GM19467 (cell line): ENCODE results near the gene SLC6A18.
"Not testable (repeated sequence)": the region's sequence is repeated elsewhere in the genome, so short reads cannot be mapped to it uniquely, and the experiment has no call there.

Experiments
- ATAC-seq: cut with Tn5 transposase; IDR thresholded peaks from one replicate; pipeline ENCODE4 v1.9.1; 2021; ENCODE audit warnings: mild to moderate bottlenecking, moderate library complexity; ENCODE audit not compliant: unreplicated experiment

SLC6A18 gene

GRCh38 chr5:1284336-1284970 lies 59.3 kb downstream of the SLC6A18 start:
- not testable (repeated sequence) for ATAC-seq

- no peak for ATAC-seq
These were observed 60.0 kb downstream of the SLC6A18 start for GRCh38 chr5:1285141-1285540.

- ATAC-seq, result no peak
These were observed 60.7 kb downstream of the SLC6A18 start for GRCh38 chr5:1285883-1286291.

DNA sequence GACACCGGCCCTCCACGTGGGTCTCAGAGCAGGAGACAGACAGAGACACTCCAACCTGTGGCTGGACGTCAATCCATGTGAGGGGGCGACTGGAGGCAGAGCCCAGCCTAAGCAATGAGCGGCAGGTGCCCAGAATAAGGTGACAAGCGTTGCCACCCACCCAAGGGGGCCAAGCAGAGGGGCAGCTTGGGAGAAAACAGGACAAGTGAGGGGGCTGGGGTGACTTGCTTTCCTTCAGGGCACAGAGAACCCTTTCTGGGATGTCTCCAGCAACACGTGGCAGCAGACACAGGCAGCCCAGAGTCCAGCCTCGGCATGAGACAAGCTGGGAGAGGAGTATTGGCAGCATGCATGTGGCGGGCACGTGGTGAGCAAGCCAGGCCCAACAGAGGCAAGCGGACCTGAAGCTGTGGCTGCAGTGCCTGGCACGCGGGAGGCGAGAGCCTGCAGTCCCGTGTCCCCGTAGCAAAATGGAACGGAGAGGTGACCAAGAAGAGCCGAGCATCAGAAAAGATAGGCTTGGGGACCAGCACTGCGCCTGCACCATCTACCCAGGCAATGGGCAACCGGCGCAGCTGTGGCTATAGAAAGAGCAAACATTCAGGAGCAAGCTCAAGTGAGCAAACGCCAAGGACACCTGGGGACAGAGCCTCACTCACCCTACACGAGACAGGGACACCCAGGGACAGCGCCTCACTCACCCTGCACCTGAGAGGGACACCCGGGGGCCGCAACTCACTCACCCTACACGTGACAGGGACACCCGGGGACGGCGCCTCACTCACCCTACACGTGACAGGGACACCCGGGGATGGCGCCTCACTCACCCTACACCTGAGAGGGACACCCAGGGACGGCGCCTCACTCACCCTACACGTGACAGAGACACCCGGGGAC lies 63.5 kb downstream of the SLC6A18 start:
- no peak for ATAC-seq

- not testable (repeated sequence) for ATAC-seq
These were observed 64.4 kb downstream of the SLC6A18 start for GRCh38 chr5:1289559-1289958.

GRCh38 chr5:1290956-1291355 lies 65.8 kb downstream of the SLC6A18 start:
- ATAC-seq, result not testable (repeated sequence)

DNA sequence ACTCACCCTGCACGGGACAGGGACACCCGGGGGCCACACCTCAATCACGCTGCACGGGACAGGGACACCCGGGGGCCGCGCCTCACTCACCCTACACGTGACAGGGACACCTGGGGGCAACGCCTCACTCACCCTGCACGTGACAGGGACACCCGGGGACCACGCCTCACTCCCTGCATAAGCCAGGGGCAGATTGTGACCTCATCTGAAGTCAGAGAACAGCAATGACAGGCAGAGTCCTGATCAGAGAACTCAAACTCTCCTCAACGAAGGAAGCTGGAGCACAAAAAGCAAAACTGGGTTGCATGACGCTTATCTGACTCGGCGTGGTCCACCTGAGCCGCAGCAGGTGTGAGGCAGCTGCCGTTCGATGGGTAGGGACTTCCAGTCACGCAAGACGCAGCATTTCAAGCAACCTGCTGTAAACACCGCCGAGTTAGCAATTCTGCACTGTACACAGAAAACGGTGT lies 66.5 kb downstream of the SLC6A18 start:
- ATAC-seq, result no peak

DNA sequence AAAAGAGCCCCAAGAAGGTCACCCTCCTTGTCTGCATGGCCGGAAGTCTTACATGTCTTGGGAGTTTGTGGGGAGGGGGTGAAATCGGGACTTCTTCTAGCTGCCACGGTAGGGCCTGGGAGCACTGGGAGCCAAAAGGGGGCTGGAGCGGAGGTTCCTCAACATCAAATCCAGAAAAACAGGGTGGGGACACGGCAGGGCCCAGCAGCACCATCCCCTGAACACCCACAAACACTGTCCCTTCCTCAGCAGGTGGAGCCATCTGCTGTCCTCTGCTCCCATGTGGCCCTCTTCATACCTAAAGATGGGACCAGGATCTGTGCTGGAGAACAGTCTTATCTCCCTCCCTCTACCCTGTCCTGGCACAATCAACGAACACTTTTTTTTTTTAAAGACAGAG lies 67.0 kb downstream of the SLC6A18 start:
- ATAC-seq, result no peak

- ATAC-seq, result no peak
These were observed 67.8 kb downstream of the SLC6A18 start for GRCh38 chr5:1292846-1293415.

DNA sequence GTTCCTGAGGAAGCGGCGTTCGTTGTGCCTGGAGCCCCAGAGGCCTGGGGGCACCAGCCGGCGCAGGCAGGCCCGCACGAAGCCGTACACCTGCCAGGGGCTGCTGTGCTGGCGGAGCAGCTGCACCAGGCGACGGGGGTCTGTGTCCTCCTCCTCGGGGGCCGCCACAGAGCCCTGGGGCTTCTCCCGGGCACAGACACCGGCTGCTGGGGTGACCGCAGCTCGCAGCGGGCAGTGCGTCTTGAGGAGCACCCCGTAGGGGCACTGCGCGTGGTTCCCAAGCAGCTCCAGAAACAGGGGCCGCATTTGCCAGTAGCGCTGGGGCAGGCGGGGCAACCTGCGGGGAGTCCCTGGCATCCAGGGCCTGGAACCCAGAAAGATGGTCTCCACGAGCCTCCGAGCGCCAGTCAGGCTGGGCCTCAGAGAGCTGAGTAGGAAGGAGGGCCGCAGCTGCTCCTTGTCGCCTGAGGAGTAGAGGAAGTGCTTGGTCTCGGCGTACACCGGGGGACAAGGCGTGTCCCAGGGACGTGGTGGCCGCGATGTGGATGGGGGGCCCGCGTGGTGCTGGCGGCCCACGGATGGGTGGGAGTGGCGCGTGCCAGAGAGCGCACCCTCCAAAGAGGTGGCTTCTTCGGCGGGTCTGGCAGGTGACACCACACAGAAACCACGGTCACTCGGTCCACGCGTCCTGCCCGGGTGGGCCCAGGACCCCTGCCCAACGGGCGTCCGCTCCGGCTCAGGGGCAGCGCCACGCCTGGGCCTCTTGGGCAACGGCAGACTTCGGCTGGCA lies 68.4 kb downstream of the SLC6A18 start:
- ATAC-seq, result no peak

- ATAC-seq, result no peak
These were observed 69.1 kb downstream of the SLC6A18 start for GRCh38 chr5:1294206-1294834.

- ATAC-seq, result no peak
These were observed 69.9 kb downstream of the SLC6A18 start, which contains the start of gene TERT for GRCh38 chr5:1294835-1295649. Gene TERT (minus strand): TSS chr5:1295068. CDS start chr5:1294989, 79 bp downstream.

DNA sequence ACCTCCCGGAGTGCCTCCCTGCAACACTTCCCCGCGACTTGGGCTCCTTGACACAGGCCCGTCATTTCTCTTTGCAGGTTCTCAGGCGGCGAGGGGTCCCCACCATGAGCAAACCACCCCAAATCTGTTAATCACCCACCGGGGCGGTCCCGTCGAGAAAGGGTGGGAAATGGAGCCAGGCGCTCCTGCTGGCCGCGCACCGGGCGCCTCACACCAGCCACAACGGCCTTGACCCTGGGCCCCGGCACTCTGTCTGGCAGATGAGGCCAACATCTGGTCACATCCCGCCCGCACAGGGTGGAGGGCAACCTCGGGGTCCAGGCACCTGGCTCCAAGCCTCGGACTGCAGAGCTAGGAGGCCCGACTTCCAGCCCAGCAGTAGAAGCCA lies 70.5 kb downstream of the SLC6A18 start:
- ATAC-seq, result no peak
